ENCODE results near the gene MCM7. TPM values are rescaled to one million over a fixed set of nuclear protein-coding genes. Genes with fewer than 3 reads are reported as not detected.

The MCM7 gene
- total and polyA plus RNA-seq, 2 of the 13 experiments (the other 11 are each of a cell fraction or from before 2014, with no cell fraction given), result 84.5 to 214 TPM

GRCh38 chr7:100101016-100101862, at the start of gene MCM7, which contains the start of gene AP4M1 (continued):
- TF ChIP-seq TRIM22 (IDR thresholded peaks at IDR 0.05), result no peak
- peak; percentile 86 for TF ChIP-seq ZNF781 (CRISPR knock-in tag; IDR thresholded peaks at IDR 0.05; ENCODE audit: borderline replicate concordance, not compliant biosample characterization)
- TF ChIP-seq MBNL3 (CRISPR knock-in tag; conservative IDR thresholded peaks at IDR 0.05), result no peak
- no peak for TF ChIP-seq IRF1 (CRISPR knock-in tag; IDR thresholded peaks at IDR 0.05; ENCODE audit: low read depth)
- TF ChIP-seq NFRKB (IDR thresholded peaks at IDR 0.05), result no peak
- TF ChIP-seq ZNF205 (CRISPR knock-in tag; IDR thresholded peaks at IDR 0.05), result no peak
- TF ChIP-seq ZSCAN30 (CRISPR knock-in tag; IDR thresholded peaks at IDR 0.05), result no peak
- peak; percentile 70; the same call in 1 of the 2 replicates for TF ChIP-seq ZNF788 (CRISPR knock-in tag; IDR thresholded peaks at IDR 0.05; ENCODE audit: borderline replicate concordance)
- TF ChIP-seq STAT5B (CRISPR knock-in tag; IDR thresholded peaks at IDR 0.05), result no peak; the same call in 1 of the 2 replicates
- TF ChIP-seq ZMYM2 (CRISPR knock-in tag; IDR thresholded peaks at IDR 0.05), result no peak
- TF ChIP-seq DPF2 (CRISPR knock-in tag; IDR thresholded peaks at IDR 0.05; ENCODE audit: borderline replicate concordance, low read depth), result no peak
- peak; percentile 72 for TF ChIP-seq ZNF883 (CRISPR knock-in tag; IDR thresholded peaks at IDR 0.05; ENCODE audit: not compliant biosample characterization)
- no peak for TF ChIP-seq ONECUT2 (CRISPR knock-in tag; IDR thresholded peaks at IDR 0.05)
- no peak for TF ChIP-seq ZNF550 (CRISPR knock-in tag; IDR thresholded peaks at IDR 0.05; ENCODE audit: borderline replicate concordance)
- 0 out of 2 replicates have a peak, but pooled peaks have one; percentile 66 for TF ChIP-seq HBP1 (CRISPR knock-in tag; IDR thresholded peaks at IDR 0.05; ENCODE audit: low read depth)
- peak; percentile 59; the same call in 1 of the 2 replicates for TF ChIP-seq ZNF749 (CRISPR knock-in tag; IDR thresholded peaks at IDR 0.05; ENCODE audit: borderline replicate concordance)
- no peak for TF ChIP-seq MBD4 (IDR thresholded peaks at IDR 0.05; ENCODE audit: borderline replicate concordance, low read length)
- TF ChIP-seq CAMTA2 (CRISPR knock-in tag; IDR thresholded peaks at IDR 0.05; ENCODE audit: borderline replicate concordance), result no peak
- no peak; the same call in 1 of the 2 replicates for TF ChIP-seq NAIF1 (CRISPR knock-in tag; IDR thresholded peaks at IDR 0.05; ENCODE audit: borderline replicate concordance)
- TF ChIP-seq FOSL1 (CRISPR knock-in tag; IDR thresholded peaks at IDR 0.05; ENCODE audit: borderline replicate concordance), result no peak
- TF ChIP-seq ZNF580 (CRISPR knock-in tag; IDR thresholded peaks at IDR 0.05; ENCODE audit: borderline replicate concordance, low read depth), result no peak

All from HepG2 (cell line).